Measurements from ENCODE around the gene NTM. TPM values are rescaled to one million over a fixed set of nuclear protein-coding genes. Genes with fewer than 3 reads are reported as not detected.
"Not testable (repeated sequence)": the region's sequence is repeated elsewhere in the genome, so short reads cannot be mapped to it uniquely, and the experiment has no call there.

NTM gene
- total and polyA plus RNA-seq, 2 experiments from 2014 or later: 25.9 to 49.0 TPM

- no peaks in the 10 kb centered on the region for H4K20me1 ChIP-seq (ENCODE audit: insufficient read depth)
- no peaks in the 10 kb centered on the region for H3K4me1 ChIP-seq (ENCODE audit: insufficient read depth)
- H3K27ac ChIP-seq: no peak overlapping the region
- no peak overlapping the region for H2AFZ ChIP-seq
- H3K4me3 ChIP-seq: no peak overlapping the region
- no peaks in the 10 kb centered on the region for H3F3A ChIP-seq (ENCODE audit: insufficient read depth)
- 80 to 86% methylated on average over 8 of the region's 8 CpGs for WGBS, 2 experiments (ENCODE audit: low coverage in 1 of 2, low lambda C conversion rate in 2 of 2, missing lambda C conversion rate in 2 of 2)
- in situ Hi-C loops (cut with MboI): no loop called here
- H3K9ac ChIP-seq: no peak overlapping the region
- H3K36me3 ChIP-seq (ENCODE audit: low read depth): no peaks in the 10 kb centered on the region
- H3K9me2 ChIP-seq (ENCODE audit: insufficient read depth): no peaks in the 10 kb centered on the region
- H3K9me3 ChIP-seq (ENCODE audit: low read depth): no peaks in the 10 kb centered on the region
- H3K4me2 ChIP-seq (ENCODE audit: unreplicated experiment): no peak overlapping the region
- peak; percentile 67 for DNase-seq
- TF ChIP-seq EZH2 (IDR thresholded peaks at IDR 0.05; ENCODE audit: insufficient read depth, poor library complexity, severe bottlenecking): no peak
- no peak for TF ChIP-seq EZH2phosphoT487 (IDR thresholded peaks at IDR 0.05; ENCODE audit: insufficient read depth, low read depth)
- H3K79me2 ChIP-seq (ENCODE audit: insufficient read depth): no peaks in the 10 kb centered on the region
- no peaks in the 10 kb centered on the region for H3K27me3 ChIP-seq (replicated peaks; ENCODE audit: insufficient read depth)
These were observed 948.2 kb downstream of the NTM start for GRCh38 chr11:132318421-132319157.

DNA sequence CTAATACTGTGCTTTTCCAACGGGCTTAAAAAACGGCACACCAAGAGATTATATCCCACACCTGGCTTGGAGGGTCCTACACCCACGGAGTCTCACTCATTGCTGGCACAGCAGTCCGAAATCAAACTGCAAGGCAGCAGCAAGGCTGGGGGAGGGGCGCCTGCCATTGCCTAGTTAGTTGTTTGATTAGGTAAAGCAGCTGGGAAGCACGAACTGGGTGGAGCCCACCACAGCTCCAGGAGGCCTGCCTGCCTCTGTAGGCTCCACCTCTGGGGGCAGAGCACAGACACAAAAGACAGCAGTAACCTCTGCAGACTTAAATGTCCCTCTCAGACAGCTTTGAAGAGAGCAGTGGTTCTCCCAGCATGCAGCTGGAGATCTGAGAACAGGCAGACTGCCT lies 949.0 kb downstream of the NTM start:
- H3F3A ChIP-seq (ENCODE audit: insufficient read depth); H3K79me2 ChIP-seq (ENCODE audit: insufficient read depth); H4K20me1 ChIP-seq (ENCODE audit: insufficient read depth); H3K27me3 ChIP-seq (replicated peaks; ENCODE audit: insufficient read depth); H3K27ac ChIP-seq; H3K4me2 ChIP-seq (ENCODE audit: unreplicated experiment); in situ Hi-C loops (cut with MboI); DNase-seq; H3K9ac ChIP-seq; H3K9me3 ChIP-seq (ENCODE audit: low read depth); H3K4me1 ChIP-seq (ENCODE audit: insufficient read depth); H3K9me2 ChIP-seq (ENCODE audit: insufficient read depth); H2AFZ ChIP-seq; H3K4me3 ChIP-seq; H3K36me3 ChIP-seq (ENCODE audit: low read depth): not testable (repeated sequence)
- WGBS, 2 experiments (ENCODE audit: low coverage in 1 of 2, low lambda C conversion rate in 2 of 2, missing lambda C conversion rate in 2 of 2): 69 to 77% methylated on average over 6 of the region's 6 CpGs

DNA sequence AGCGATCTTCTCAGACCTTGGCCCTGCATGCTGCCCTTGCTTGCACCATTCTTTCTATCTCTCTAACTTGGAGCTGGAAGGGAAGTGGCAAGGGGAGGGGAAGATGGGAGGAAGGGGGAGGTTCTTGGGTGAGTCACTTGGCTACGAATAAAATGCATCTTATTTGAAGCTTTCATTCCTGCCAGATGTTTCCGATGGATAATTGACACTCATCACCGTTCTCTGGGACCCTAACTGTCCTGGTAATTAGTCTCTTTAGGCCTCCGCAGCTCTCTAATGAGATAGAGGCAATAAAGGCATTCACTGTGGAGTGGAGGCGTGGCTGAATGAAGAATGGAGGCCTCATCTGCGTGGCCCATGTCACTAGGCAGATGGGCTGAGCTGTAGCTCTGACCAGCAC lies 960.1 kb downstream of the NTM start:
- 42 to 45% methylated on average over 7 of the region's 7 CpGs for whole genome bisulfite sequencing, 2 experiments (ENCODE audit: low coverage in 1 of 2, low lambda C conversion rate in 2 of 2, missing lambda C conversion rate in 2 of 2)
- no peaks in the 10 kb centered on the region for H3F3A ChIP-seq (ENCODE audit: insufficient read depth)
- no peaks in the 10 kb centered on the region for H3K9me3 ChIP-seq (ENCODE audit: low read depth)
- peak; percentile 30 for DNase-seq
- in situ Hi-C loops (cut with MboI): no loop called here
- no peak overlapping the region for H3K4me2 ChIP-seq (ENCODE audit: unreplicated experiment)
- H3K36me3 ChIP-seq (ENCODE audit: low read depth): no peaks in the 10 kb centered on the region
- no peak overlapping the region for H3K9ac ChIP-seq
- H3K4me1 ChIP-seq (ENCODE audit: insufficient read depth): no peaks in the 10 kb centered on the region
- no peaks in the 10 kb centered on the region for H4K20me1 ChIP-seq (ENCODE audit: insufficient read depth)
- no peak overlapping the region for H3K4me3 ChIP-seq
- H2AFZ ChIP-seq: no peak overlapping the region
- TF ChIP-seq EZH2phosphoT487 (IDR thresholded peaks at IDR 0.05; ENCODE audit: insufficient read depth, low read depth) (no peak), EZH2 (IDR thresholded peaks at IDR 0.05; ENCODE audit: insufficient read depth, poor library complexity, severe bottlenecking) (no peak)
- no peaks in the 10 kb centered on the region for H3K79me2 ChIP-seq (ENCODE audit: insufficient read depth)
- H3K27me3 ChIP-seq (replicated peaks; ENCODE audit: insufficient read depth): no peaks in the 10 kb centered on the region
- no peaks in the 10 kb centered on the region for H3K9me2 ChIP-seq (ENCODE audit: insufficient read depth)
- H3K27ac ChIP-seq: no peak overlapping the region

- Histone ChIP-seq H3K4me3 (no peak overlapping the region), H4K20me1 (ENCODE audit: insufficient read depth) (no peaks in the 10 kb centered on the region)
- WGBS, 2 experiments (ENCODE audit: low coverage in 1 of 2, low lambda C conversion rate in 2 of 2, missing lambda C conversion rate in 2 of 2): 72 to 82% methylated on average over 9 of the region's 9 CpGs
These were observed 962.1 kb downstream of the NTM start for GRCh38 chr11:132332521-132332920.

More at GRCh38 chr11:132332521-132332920, 962.1 kb downstream of the NTM start:
- no peak overlapping the region for H2AFZ ChIP-seq
- no peaks in the 10 kb centered on the region for H3K36me3 ChIP-seq (ENCODE audit: low read depth)
- no peaks in the 10 kb centered on the region for H3K79me2 ChIP-seq (ENCODE audit: insufficient read depth)
- DNase-seq: no peak
- no peaks in the 10 kb centered on the region for H3K9me3 ChIP-seq (ENCODE audit: low read depth)
- no peaks in the 10 kb centered on the region for H3K4me1 ChIP-seq (ENCODE audit: insufficient read depth)
- no peak overlapping the region for H3K4me2 ChIP-seq (ENCODE audit: unreplicated experiment)
- H3F3A ChIP-seq (ENCODE audit: insufficient read depth): no peaks in the 10 kb centered on the region
- H3K9me2 ChIP-seq (ENCODE audit: insufficient read depth): no peaks in the 10 kb centered on the region
- no peak overlapping the region for H3K9ac ChIP-seq
- in situ Hi-C loops (cut with MboI): no loop called here
- TF ChIP-seq EZH2phosphoT487 (IDR thresholded peaks at IDR 0.05; ENCODE audit: insufficient read depth, low read depth) (no peak), EZH2 (IDR thresholded peaks at IDR 0.05; ENCODE audit: insufficient read depth, poor library complexity, severe bottlenecking) (no peak)
- H3K27me3 ChIP-seq (replicated peaks; ENCODE audit: insufficient read depth): no peaks in the 10 kb centered on the region
- no peak overlapping the region for H3K27ac ChIP-seq

Measured in GM23248 (cell line).